HEK293T (cell line): ENCODE results near the gene KAT7.
A peak's percentile ranks its signal among the peaks of the same experiment; 100 is the strongest.

Experiments
- CTCF ChIA-PET: fragments of 350-600 bp; formaldehyde crosslinking; extraction: SDS; loops from one replicate; lab custom pipeline; 2021; ENCODE audit warnings: antibody characterized with exemption, inconsistent platforms; lab: Yijun Ruan, JAX
- POLR2A ChIA-PET: fragments of 350-600 bp; formaldehyde crosslinking; extraction: SDS; loops from one replicate; lab custom pipeline; 2020; ENCODE audit warnings: antibody characterized with exemption, inconsistent platforms; lab: Yijun Ruan, JAX
- DNase-seq: peaks from one replicate; pipeline ENCODE4 v3.0.0; 2012; ENCODE audit warnings: mixed read lengths; ENCODE audit errors: extremely low spot score
- ARNT ChIP-seq: fragments of 450-650 bp; IDR thresholded peaks from 2 replicates; pipeline ENCODE4 v1.6.1; 2017; ENCODE audit warnings: mild to moderate bottlenecking
- BHLHE40 ChIP-seq: fragments of 450-650 bp; IDR thresholded peaks from 2 replicates; pipeline ENCODE4 v1.6.1; 2016; ENCODE audit warnings: mild to moderate bottlenecking, moderate library complexity, borderline replicate concordance
- CTBP1 ChIP-seq: fragments of 450-650 bp; IDR thresholded peaks from 2 replicates; pipeline ENCODE4 v1.6.1; 2016; ENCODE audit warnings: borderline replicate concordance
- ELF4 ChIP-seq: fragments of 450-650 bp; IDR thresholded peaks from 2 replicates; pipeline ENCODE4 v1.6.1; 2017; ENCODE audit warnings: antibody characterized with exemption
- FOXA1 ChIP-seq: fragments of 450-650 bp; IDR thresholded peaks from 2 replicates; pipeline ENCODE4 v1.6.1; 2016; ENCODE audit warnings: mild to moderate bottlenecking
- FOXK2 ChIP-seq: fragments of 450-650 bp; IDR thresholded peaks from 2 replicates; pipeline ENCODE4 v1.6.1; 2016; ENCODE audit warnings: mild to moderate bottlenecking
- FOXM1 ChIP-seq: fragments of 450-650 bp; IDR thresholded peaks from 2 replicates; pipeline ENCODE4 v1.6.1; 2017; ENCODE audit warnings: mild to moderate bottlenecking, borderline replicate concordance
- HDGF ChIP-seq: fragments of 450-650 bp; IDR thresholded peaks from 2 replicates; pipeline ENCODE4 v1.6.1; 2017; ENCODE audit warnings: antibody characterized with exemption, borderline replicate concordance
- L3MBTL2 ChIP-seq: fragments of 450-650 bp; conservative IDR thresholded peaks from 2 replicates; pipeline ENCODE4 v1.6.1; 2016; ENCODE audit warnings: mild to moderate bottlenecking
- LEF1 ChIP-seq: fragments of 450-650 bp; IDR thresholded peaks from 2 replicates; pipeline ENCODE4 v1.6.1; 2017; ENCODE audit warnings: mild to moderate bottlenecking, borderline replicate concordance
- NFRKB ChIP-seq: fragments of 450-650 bp; IDR thresholded peaks from 2 replicates; pipeline ENCODE4 v1.6.1; 2016; ENCODE audit warnings: mild to moderate bottlenecking, moderate library complexity
- PKNOX1 ChIP-seq: fragments of 450-650 bp; IDR thresholded peaks from 2 replicates; pipeline ENCODE4 v1.6.1; 2016
- SP1 ChIP-seq: fragments of 450-650 bp; IDR thresholded peaks from 2 replicates; pipeline ENCODE4 v1.6.1; 2017
- SUZ12 ChIP-seq: fragments of 450-650 bp; IDR thresholded peaks from 2 replicates; pipeline ENCODE4 v1.6.1; 2016; ENCODE audit warnings: mild to moderate bottlenecking
- TARDBP ChIP-seq: fragments of 450-650 bp; IDR thresholded peaks from 2 replicates; pipeline ENCODE4 v1.6.1; 2016
- ZNF384 ChIP-seq: fragments of 450-650 bp; IDR thresholded peaks from 2 replicates; pipeline ENCODE4 v1.6.1; 2016

The KAT7 gene

DNA sequence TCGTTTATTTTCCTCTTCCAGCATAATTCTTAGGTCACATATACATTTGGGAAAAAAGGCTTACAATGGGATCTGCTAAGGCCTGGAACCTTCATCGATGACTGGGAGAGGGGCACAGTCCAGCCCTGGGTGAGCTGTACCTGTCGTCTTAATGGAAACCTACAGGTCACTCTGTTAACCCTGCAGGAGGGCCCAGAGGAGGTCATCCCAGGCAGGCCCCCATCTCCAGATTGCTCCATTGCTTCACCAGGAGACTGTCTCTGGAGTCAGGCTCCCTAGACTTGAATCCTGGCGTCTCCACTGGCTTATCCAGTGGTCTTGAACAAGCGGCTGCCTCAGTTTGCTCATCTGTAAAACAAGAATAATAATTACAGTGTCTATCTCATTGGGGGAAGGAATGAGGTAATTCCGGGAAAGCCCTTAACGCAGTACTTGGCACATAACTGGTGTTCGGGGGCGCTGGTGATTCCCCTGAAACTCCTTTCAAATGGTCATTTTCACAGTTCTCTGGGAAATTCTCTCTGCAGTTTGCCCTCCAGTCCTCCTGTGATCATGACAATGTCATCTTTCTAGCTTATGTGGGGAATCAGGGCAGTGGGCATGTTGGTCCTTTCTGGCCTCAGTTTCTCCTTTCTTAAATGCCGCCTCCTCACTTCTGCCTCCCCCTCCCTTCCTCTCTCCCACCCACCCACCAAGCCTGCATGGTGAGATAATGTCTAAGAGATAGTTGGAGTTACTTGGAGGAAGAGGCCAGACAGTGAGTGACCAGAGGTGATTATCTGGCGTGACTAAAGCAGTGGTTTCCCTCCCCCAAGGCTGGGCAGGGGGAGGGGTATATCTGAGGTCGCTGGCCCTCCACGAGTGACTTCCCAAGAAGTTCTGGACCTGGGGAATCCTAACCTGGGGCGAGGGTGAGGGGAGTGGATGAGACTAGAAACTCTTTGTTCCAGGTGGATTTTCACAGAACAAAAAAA lies 90.7 kb downstream of the KAT7 start:
- no peak for TF ChIP-seq ARNT
- TF ChIP-seq ELF4: no peak
- TF ChIP-seq CTBP1: no peak
- no peak for TF ChIP-seq FOXK2
- no peak for TF ChIP-seq ZNF384
- ChIA-PET CTCF (interaction anchor here (1.1 to 1.2 kb wide), 2 partner anchors 19 to 109 kb away, joined by 3 to 4 read pairs; no protein-coding TSS in a partner anchor), POLR2A (no interaction called here)
- DNase-seq: no peak

GRCh38 chr17:49880291-49881053 lies 92.0 kb downstream of the KAT7 start:
- TF ChIP-seq HDGF: no peak
- no peak for TF ChIP-seq NFRKB
- no peak for TF ChIP-seq ZNF384
- TF ChIP-seq PKNOX1: no peak; the same call in 1 of the 2 replicates
- no peak for TF ChIP-seq SUZ12
- TF ChIP-seq FOXK2: no peak
- no peak for TF ChIP-seq ARNT
- TF ChIP-seq L3MBTL2: no peak
- TF ChIP-seq FOXA1: no peak
- TF ChIP-seq LEF1: no peak
- TF ChIP-seq BHLHE40: no peak
- TF ChIP-seq TARDBP: no peak
- CTCF ChIA-PET: interaction anchor here (0.6 to 1.8 kb wide), 11 partner anchors 8 to 214 kb away, joined by 3 to 7 read pairs (median 3); partner anchors contain the start of gene DLX3
- POLR2A ChIA-PET: interaction anchor here (0.8 kb wide), 1 partner anchor 116 kb away, joined by 3 read pairs; no protein-coding TSS in a partner anchor
- DNase-seq: peak; percentile 96

- DNase-seq: no peak
- ChIA-PET POLR2A (interaction anchor here (0.8 kb wide), 1 partner anchor 116 kb away, joined by 3 read pairs; no protein-coding TSS in a partner anchor), CTCF (interaction anchor here (0.6 to 1.8 kb wide), 5 partner anchors 69 to 213 kb away, joined by 3 to 7 read pairs (median 3); partner anchors contain the start of gene DLX3)
- TF ChIP-seq ELF4: no peak
- TF ChIP-seq LEF1: no peak
- TF ChIP-seq SUZ12: no peak
- TF ChIP-seq HDGF: no peak
- no peak for TF ChIP-seq FOXK2
- no peak for TF ChIP-seq FOXM1
- TF ChIP-seq ARNT: no peak
- TF ChIP-seq CTBP1: no peak
- TF ChIP-seq PKNOX1: no peak
- no peak for TF ChIP-seq L3MBTL2
- no peak for TF ChIP-seq FOXA1
- TF ChIP-seq TARDBP: no peak
- no peak for TF ChIP-seq SP1
- no peak for TF ChIP-seq NFRKB
- no peak for TF ChIP-seq ZNF384
These were observed 92.5 kb downstream of the KAT7 start for GRCh38 chr17:49881054-49881402.

DNA sequence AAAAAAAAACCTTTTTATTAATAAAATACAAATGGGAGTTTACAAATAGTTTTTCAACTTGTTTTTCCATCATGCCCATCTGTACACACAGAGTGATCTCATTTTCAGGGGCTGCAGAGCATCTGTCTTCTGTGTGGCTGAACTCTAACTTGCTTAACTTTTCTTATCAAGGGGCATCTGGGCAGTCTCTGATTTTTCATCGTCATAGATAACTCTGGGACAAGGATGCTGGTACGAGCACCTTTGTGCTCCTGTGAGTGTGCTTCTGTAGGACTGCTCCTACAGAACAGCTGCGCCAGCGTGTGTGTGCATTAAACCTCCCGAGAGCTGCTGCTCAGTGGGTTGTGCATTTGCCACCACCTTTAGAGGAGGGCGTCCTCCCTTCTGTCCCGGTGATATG lies 94.0 kb downstream of the KAT7 start:
- ChIA-PET CTCF (interaction anchor here (0.8 to 1.3 kb wide), 5 partner anchors 19 to 116 kb away, joined by 3 to 6 read pairs (median 3); partner anchors contain the start of gene DLX3), POLR2A (interaction anchor here (0.6 kb wide), 1 partner anchor 778 kb away, joined by 3 read pairs; no protein-coding TSS in a partner anchor)
- no peak for DNase-seq
- no peak for TF ChIP-seq SP1
- TF ChIP-seq FOXM1: no peak
- TF ChIP-seq FOXK2: no peak
- no peak for TF ChIP-seq PKNOX1
- no peak for TF ChIP-seq ARNT
- no peak for TF ChIP-seq HDGF
- no peak for TF ChIP-seq FOXA1
- no peak for TF ChIP-seq CTBP1
- TF ChIP-seq ELF4: no peak
- TF ChIP-seq SUZ12: no peak
